DMS53 (cell line): ENCODE measurements around the gene TSPAN4.

Experiments used
- DNase-seq: peaks from one replicate; lab custom pipeline; 2025; lab: John Stamatoyannopoulos, UW

Gene TSPAN4, protein sequence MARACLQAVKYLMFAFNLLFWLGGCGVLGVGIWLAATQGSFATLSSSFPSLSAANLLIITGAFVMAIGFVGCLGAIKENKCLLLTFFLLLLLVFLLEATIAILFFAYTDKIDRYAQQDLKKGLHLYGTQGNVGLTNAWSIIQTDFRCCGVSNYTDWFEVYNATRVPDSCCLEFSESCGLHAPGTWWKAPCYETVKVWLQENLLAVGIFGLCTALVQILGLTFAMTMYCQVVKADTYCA

DNA sequence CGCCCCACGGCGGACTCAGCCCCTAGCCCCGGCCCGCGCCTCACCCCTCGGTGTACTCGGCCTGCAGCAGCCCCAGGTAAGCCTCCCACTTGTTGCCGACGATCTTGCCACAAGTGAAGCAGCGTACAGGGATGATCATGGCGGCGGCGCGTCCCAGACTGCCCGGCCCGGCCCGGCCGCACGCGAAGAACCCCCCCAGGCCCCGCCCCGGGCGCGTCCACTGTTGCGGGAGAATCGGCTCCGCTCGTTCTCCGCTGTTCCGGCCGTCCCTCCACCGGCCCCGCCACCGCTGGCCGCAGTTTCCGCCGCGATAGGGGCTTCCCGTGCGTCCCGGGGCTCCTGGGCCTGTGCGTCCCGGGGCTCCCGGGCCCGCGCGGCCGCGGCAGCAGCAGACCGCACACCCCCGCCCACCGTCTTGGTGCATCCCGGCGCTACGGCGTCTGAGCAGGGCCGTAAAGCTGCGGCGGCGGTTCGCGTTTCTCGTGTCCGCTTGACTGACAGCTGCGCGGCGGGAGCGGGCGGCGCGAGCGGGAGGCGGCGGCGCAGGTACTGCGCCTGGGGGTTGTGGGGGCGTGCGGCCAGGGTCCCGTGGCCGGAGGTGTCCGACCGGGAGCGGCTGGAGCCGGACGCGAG is at the start of gene TSPAN4, which contains the start of gene POLR2L:
TSPAN4 (plus strand) TSS at position 483 of the 633 bp plus-strand sequence. CDS start 7,453 bp downstream, outside the sequence.
POLR2L (minus strand) TSS at position 160 of the 633 bp plus-strand sequence; CDS start at position 139, 21 bp downstream.
- peak; percentile 98 for DNase-seq

DNA sequence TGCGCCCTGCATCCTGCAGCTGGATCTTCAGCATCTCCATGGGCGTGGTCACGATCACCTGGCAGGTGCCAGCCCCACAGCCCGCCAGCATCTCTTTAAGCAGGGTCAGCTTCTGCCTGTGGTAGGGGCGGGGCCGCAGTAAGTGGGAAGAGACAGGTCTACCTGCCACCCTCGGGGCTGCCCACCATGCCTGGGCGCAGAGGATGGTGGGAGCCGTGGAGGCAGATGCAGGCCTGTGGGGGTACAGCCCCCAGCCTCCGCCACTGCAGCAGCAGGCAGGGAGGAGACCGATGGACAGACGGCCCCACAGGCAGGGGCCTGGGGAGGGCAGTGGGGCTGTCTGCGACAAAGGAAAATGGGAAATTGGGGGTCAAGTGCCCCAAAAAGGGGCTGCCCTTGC is 49.8 kb upstream of the TSPAN4 start:
- no peak for DNase-seq

- no peak for DNase-seq
These were observed 49.1 kb upstream of the TSPAN4 start for GRCh38 chr11:793556-793955.

DNA sequence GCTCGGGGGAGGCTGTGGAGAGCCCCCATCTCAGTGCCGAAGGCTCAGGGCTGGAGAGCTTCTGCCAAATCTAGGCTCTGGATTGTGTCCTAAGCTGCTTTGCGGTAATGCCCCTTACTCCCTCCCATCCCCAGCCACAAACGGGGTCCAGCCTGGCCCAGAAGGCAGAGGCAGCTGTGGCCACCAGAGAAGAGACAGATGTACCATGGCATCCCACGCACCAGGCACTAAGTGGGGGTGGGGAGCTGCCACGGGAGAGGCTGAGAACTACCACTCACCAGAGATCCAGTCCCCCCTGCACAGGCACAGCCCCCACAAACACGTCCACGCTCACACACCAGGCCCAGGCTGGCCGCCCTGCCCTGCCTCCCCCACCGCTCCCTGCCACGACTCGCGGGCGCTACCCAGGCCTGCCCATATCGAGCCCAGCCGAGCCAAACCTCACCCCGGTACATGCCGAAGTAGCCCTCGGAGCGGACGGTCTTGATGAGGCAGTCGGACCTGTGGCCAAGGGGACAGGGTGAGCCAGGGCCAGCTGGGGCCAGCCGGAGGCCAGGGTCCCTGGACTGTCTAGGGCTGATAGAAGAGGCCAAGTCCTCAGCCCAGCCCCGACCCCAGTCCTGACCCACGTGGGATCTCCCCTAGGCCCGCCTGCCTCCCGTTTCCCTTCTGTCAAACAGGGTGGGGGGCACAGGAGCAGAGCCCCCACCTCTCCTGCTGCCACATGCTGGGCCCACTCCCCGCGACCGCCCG is 48.5 kb upstream of the TSPAN4 start:
- DNase-seq = no peak

GRCh38 chr11:794766-795633 is 47.7 kb upstream of the TSPAN4 start:
- no peak for DNase-seq

DNA sequence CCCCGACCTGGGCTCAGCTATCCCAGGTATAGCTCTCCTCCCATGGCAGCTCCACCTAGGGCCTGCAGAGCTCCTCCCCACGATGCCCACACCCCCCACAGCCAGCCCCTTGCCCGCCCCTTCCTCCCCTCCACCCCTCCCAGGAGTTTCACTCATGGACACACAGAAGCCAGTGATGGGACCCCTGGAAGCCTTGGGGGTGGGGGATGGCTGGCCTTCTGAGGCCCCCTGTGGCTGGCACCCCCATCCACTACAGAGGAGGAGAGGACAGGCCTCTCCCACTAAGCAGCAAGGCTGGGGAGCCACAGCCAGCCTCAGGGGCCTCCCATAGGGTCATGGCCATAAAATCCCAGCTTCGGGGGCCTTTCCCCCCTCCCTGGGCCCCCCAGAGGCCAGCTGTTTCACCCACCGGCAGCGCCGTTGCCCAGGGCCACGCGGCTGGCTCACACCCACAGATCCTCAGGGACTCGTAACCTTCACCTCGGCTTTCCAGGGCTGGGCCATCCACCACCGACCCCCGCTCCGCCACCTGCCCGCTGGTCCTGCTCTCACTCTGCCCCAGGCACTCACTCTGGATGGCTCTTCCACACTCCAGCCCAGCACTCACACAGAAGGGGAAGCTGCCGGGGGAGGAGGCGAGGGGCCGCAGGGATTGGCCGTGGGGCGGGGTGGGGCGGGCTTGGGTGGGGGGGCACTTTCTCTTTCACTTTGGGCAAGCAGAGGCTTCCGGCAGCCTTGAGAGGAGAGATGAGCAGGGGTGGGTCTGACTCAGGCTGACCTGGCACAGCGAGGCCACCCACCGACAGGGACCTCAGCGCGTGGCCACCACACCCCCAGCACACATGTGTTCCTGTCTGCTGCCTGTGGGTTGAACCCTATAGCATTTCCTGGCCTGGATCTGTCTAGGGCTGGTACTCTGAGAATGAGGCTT is 46.8 kb upstream of the TSPAN4 start:
- peak; percentile 89 for DNase-seq

- peak; percentile 66 for DNase-seq
These were observed 45.9 kb upstream of the TSPAN4 start for GRCh38 chr11:796565-797295.

DNA sequence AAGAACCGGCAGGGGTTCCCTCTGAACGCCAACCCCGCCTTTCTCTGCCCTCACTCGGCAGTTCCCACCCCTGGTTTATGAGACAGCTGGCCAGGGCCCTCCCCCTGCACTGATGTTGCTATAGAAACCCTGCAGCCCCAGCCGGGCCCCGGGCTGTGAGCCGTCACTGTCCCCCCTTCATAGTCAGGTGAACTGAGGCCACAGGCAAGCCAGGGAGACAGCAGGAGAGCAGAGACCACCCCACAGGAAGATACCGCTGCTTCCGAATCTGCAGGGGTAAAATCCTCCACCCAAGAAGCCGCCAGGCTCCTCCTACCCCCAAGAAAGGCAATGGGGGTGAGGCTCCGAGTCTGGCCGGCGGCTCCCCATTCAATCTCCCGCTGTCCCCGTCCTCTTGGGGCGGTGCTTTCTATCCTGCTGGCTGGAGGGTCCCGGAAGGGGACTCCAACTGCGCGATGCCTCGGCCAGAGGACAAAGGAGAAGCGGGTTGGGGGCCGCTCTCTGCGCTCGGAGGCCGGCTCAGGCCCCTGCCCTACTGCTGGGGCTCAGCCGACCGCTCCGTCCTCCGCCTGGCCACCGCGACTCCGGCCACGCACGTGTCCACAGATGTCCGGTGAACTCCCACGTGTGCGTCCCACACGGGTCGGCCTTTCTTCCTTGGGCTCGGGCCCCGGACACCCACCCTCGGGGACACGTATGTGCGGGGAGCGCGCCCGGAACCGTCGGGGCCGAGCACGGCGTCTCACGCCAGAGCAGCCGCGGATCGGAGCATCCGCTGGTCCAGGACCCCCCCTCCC is 45.2 kb upstream of the TSPAN4 start:
- peak; percentile 91 for DNase-seq

DNA sequence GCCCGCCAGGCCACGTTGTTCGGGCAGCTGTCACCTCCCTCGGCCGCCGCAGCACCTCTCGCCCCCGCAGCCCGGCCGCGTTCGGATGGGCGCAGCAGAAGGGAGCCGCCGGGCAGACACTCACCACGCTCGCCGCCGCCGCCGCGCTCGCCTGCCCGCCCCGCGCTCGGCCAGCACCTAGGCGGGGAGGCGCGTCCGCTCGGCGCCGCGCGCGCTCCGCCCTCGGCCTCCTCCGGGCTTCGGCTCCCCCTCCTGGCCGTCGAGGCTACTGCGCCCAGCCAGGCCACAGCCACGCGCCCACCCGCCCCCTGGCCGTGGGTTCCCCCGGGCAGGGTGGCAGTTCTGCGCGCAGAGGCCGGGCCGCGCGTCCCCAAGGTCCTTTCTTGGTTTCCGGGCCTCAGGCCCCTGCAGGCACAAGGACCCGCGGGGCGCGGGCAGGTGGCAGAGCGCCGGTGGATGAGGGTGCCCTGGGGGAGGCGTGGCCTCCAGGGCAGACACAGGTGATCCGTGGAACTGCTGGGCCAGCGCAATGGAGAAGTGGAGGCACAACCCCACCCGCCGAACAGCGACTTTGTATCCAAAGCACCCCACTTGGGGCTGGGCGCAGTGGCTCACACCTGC is 44.4 kb upstream of the TSPAN4 start, which contains the start of gene SLC25A22:
SLC25A22 (minus strand) TSS at position 189 of the 621 bp plus-strand sequence. CDS start 3,275 bp downstream, outside the sequence.
- DNase-seq = peak; percentile 95

DNA sequence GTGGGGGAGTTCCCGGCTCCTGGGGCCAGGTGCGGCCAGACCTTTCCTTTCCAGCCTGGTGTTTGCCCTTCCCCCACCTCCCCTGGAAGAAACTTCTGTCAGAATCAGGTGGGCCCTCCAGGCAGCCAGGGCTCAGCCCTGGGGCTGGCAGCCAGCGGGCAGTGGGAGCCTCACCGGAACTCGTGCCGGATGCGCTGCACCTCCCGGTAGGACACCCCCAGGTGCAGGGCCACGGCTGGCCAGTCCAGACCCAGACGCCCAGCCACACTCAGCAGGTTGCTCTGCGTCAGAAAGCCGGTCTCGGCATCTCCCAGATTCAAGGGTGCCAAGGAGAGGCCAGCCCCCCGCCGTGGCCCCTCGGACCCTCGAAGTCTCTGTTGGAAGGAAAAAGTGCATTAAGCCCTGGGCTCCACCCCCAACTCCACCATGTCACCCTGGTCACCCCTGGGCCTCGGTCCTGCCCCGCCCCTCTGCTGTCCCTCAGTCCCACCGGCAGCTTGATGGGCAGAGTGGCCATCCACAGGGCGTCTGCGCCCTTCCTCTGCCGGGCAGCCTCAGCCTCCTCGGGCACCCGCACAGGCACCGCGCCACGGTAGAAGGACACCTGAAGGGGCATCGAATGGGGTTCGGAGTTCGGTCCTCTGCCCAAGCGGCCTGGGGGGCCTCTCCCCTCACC is 42.9 kb upstream of the TSPAN4 start:
- DNase-seq = no peak

- no peak for DNase-seq
These were observed 42.2 kb upstream of the TSPAN4 start for GRCh38 chr11:800473-800872.

DNA sequence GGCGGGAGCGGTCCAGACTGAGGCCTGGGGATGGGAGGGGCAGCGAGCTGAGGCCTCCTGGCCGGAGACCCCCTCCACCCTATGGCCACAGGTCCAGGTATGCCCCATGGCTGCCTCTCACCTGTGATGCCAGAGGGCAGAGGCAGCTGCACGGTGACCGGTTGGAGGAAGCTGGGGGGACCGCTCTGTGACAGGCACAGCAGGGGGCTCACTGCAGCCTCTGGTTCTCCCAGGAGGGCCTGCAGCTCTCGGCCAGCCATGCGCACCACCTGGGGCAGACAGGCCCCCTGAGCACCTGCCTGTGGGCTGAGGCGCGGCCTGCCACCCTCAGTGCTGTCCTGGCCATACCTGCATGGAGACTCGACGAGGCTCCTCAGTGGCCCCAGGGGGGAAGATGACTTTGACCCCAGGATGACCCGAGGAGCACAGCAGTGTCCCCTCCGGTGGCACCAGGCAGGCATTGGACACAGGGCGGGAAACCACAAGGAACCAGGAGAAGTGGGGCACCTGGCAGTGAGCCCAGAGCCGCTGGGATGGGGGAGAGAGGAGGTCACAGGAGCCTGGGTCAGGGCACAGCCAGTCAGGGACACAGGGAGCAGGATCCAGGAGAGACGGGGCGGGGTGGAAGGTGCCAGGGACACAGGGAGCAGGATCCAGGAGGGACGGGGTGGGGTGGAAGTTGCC is 41.4 kb upstream of the TSPAN4 start:
- DNase-seq = no peak

DNA sequence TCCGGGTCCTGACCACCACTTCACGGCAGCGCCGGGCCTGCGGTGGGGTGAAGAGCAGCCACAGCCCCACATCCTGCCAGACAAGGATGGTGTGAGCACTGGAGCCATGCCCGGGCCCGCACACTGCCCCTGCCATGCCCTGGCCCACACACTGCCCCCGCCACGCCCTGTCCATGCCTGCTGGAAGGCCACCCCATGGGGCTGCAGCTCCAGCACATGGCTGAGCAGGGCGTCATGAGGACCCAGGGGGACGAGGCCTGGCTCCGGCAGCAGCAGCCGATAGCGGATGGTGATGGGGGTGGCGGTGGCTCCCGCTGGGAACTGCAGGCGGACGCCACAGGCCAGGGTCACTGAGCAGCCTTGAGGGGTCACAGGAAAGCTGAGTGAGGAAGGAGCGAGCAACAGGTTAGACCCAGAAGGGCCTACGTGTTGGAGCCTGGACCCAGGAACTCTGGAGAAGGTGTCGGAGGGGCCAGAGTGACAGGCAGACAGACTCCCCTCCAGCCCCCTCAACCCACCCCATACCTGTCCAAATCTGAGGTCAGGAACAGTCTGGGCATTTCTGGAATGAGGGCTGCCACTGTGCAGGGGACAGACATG is 40.5 kb upstream of the TSPAN4 start:
- DNase-seq = no peak

DNA sequence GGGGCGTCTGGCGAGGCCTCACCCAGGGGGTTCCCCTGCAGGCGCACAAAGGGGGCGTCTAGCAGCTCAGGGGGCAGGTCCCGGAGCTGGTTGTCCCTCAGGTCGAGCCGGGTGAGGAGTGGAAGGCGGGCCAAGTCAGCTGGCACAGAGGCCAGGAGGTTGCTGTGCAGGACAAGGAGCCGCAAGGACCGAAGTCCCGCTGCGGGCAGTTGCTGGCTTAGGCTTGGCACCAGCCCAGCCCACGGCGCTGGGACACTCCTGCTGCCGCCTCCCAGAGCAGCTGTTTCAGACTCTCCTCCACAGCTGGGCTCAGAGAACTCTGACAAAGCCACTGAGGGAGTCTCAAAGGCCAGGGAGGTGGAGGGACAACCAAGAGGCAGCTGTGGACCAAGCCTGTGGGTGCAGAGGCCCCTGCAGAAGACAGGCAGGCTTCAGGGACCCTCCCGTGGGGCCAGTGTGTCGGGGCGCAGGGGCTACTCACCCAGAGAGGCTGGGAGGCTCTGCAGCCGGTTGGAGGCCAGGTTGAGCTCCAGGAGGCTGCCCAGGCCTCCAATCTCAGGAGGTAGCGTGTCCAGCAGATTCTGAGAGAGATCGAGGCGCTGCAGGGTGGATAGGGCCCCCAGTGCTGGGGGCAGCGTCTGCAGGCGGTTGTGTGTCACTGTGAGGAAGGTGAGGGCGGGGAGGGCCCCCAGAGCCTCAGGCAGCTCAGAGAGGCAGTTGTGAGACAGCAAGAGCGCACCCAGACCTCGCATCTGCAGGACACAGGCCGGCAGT is 39.8 kb upstream of the TSPAN4 start:
- no peak for DNase-seq

- DNase-seq = no peak
These were observed 39.2 kb upstream of the TSPAN4 start for GRCh38 chr11:803467-803742.

GRCh38 chr11:803770-804598 is 38.7 kb upstream of the TSPAN4 start:
- DNase-seq = peak; percentile 84
